Right lobe of liver (tissue), 6 donors: Measurements from ENCODE around the gene FBLN2. TPM values are rescaled to one million over a fixed set of nuclear protein-coding genes. Genes with fewer than 3 reads are reported as not detected.

Experiments used
- ATAC-seq, 4 donors: fragments of 200-7000 bp; cut with Tn5 transposase; one replicate each; pipeline ENCODE4 v1.9.1; 2020; ENCODE audit warnings: mild to moderate bottlenecking in 4 of 4, moderate library complexity in 4 of 4
- DNase-seq, 3 donors: peaks; one replicate each; pipeline ENCODE4 v3.0.0-alpha.2; 2020
- H3K27ac ChIP-seq, 3 donors: fragments of 200-600 bp; one replicate each; pipeline ENCODE4 v1.8.0; 2022
- H3K27me3 ChIP-seq, 2 donors: fragments of 200-600 bp; one replicate each; pipeline ENCODE4 v1.8.0; 2022
- H3K36me3 ChIP-seq, 4 donors: fragments of 200-600 bp; sonication (generic) in 1 of 4; one replicate each; pipeline versions ENCODE4 v1.5.1 to v1.8.0; 2017 to 2022; ENCODE audit warnings: control low read depth in 1 of 4
- H3K4me1 ChIP-seq, 4 donors: fragments of 200-600 bp; sonication (generic) in 1 of 4; one replicate each; pipeline versions ENCODE4 v1.5.1 to v1.8.0; 2017 to 2022; ENCODE audit warnings: control low read depth in 1 of 4
- H3K4me3 ChIP-seq, 3 donors: fragments of 200-600 bp; one replicate each; pipeline ENCODE4 v1.8.0; 2022
- H3K9me3 ChIP-seq, 4 donors: fragments of 200-600 bp; sonication (generic) in 1 of 4; one replicate each; pipeline versions ENCODE4 v1.5.1 to v1.8.0; 2017 to 2022; ENCODE audit warnings: control low read depth in 1 of 4
- CTCF ChIP-seq, 4 donors: fragments of 200-600 bp in 3 of 4; fragments of 450-650 bp in 1 of 4; IDR thresholded peaks; one replicate each; pipeline versions ENCODE4 v1.5.1 to v1.8.0; 2016 to 2022; ENCODE audit warnings: antibody characterized with exemption in 4 of 4, mild to moderate bottlenecking in 2 of 4
- POLR2A ChIP-seq: fragments of 450-650 bp; IDR thresholded peaks from one replicate; pipeline ENCODE4 v1.6.1; 2017; ENCODE audit warnings: antibody characterized with exemption, mild to moderate bottlenecking
- WGBS: methylation state at CpG from one replicate; pipeline ENCODE4 v1.1.6; 2018; ENCODE audit warnings: low coverage, low lambda C conversion rate; ENCODE audit not compliant: insufficient coverage; ENCODE audit errors: missing lambda C conversion rate; 5-methylcytosine and 5-hydroxymethylcytosine counted together
- intact Hi-C, 2 donors: fragments of 100-400 bp; cut with DNase I; formaldehyde crosslinking; loops; one replicate each; pipeline versions ENCODE4 v1.11.2 to v1.14.1; 2022
- total RNA-seq, 6 experiments: library from RNA; depleted of rRNA in 2 of 6; stranded (reverse); fragments of >200 nt in 2 of 6; fragmentation: NEBNext Ultra II Directional in 3 of 6; extraction: Animal tissue kit (Norgen Biotek cat#: 25700) in 3 of 6; gene quantifications; one replicate each; pipeline versions ENCODE4 v1.1.0 to v1.2.4, GENCODE V29; 2016 to 2023
- donor health status: DM: no; HTN: yes; CAD: no.
- donor health status: DM: no; HTN: no; CAD: no.
- donor health status: DM: no; HTN: no; CAD: no.
- donor health status: DM: no; HTN: yes; CAD: no.
- donor health status: DM: no; HTN: yes; CAD: no.

FBLN2 gene
- total RNA-seq, 6 experiments from 2014 or later = 1.9 to 4.0 (median 2.7) TPM

DNA sequence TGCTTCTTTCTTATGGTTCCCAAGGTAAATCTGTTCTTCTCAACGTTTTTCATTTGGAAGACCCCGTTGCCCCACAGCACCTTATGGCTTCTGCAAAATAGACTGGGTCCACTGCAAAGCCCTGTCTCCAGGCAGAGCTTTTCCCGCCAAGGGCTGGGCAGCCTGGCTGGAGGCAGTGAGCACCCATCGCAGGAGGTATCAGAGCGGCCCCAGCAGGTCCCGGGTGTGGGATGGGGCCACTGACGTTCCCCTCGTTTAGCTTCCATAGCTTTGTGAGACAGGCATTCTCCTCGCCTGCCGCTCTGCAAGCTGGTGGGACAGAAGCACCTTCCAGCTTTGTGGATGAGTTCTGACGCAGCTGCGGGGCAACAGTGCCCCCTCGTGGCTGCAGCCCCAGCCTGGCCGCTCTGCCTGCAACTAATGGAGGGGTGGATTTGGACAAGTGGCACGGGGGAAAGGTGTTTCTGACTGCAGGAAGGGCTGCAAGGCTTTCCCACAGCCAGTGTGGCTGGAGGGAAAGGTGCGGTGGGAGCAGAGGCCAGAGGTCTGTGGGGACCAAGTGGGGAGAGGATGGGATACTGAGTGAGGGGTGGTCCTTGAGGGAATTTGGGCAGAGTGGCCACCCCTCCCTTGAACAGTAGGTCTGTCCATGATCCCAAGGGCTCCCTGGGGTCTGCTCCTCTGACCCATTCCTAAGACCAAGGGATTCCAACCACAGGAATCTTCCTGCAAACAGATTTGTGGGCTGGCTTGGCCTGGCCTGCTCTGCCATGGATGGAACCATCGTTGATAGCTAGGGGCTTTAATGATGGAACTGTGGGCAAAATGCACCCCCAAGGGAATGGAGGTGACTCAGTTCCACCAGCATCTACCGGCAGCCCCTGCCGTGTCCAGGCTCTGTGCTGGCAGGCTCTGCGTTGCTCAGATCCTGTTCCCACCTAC is 99.4 kb downstream of the FBLN2 start:
- Histone ChIP-seq H3K27me3 (peaks cover 0 to 5% of the 10 kb centered on the region in 2 donors), H3K27ac (no peak overlapping the region), H3K9me3 (peaks cover 0 to 2% (median 0%) of the 10 kb centered on the region in 4 donors), H3K4me1 (peaks cover 0 to 5% (median 0%) of the 10 kb centered on the region in 4 donors), H3K4me3 (no peak overlapping the region), H3K36me3 (no peaks in the 10 kb centered on the region)
- 9% methylated on average over 9 of the region's 20 CpGs for WGBS
- DNase-seq (peak; percentile 77 to 83 (median 81)), ATAC-seq (peak; percentile 82 to 86 (median 83))
- intact Hi-C loops = loop anchor here (5.0 to 10.0 kb wide), 2 partner anchors 151 to 554 kb away; no protein-coding TSS in a partner anchor
- TF ChIP-seq POLR2A (no peak), CTCF (IDR thresholded peaks at IDR 0.05) (peak; percentile 93 to 98 (median 97))

- Histone ChIP-seq H3K27me3 (peaks cover 0 to 5% of the 10 kb centered on the region in 2 donors), H3K4me3 (no peak overlapping the region), H3K27ac (no peak overlapping the region), H3K36me3 (no peaks in the 10 kb centered on the region), H3K4me1 (peaks cover 0 to 5% (median 0%) of the 10 kb centered on the region in 4 donors), H3K9me3 (peaks cover 0 to 2% (median 0%) of the 10 kb centered on the region in 4 donors)
- intact Hi-C loops = loop anchor here in 1 of 2 donors (10.0 kb wide), 2 partner anchors 234 to 556 kb away; partner anchors contain the start of gene WNT7A
- DNase-seq (peak; percentile 79 to 84 (median 79)), ATAC-seq (peak; percentile 82 to 92 (median 88))
- peak; percentile 98 to 100 (median 100) for TF ChIP-seq CTCF (IDR thresholded peaks at IDR 0.05)
- TF ChIP-seq POLR2A = no peak
- 46% methylated on average over 9 of the region's 48 CpGs for WGBS
Measured at GRCh38 chr3:13650210-13651056, 101.5 kb downstream of the FBLN2 start.

- ATAC-seq = no peak
- intact Hi-C loops = loop anchor here in 1 of 2 donors (10.0 kb wide), 2 partner anchors 234 to 556 kb away; partner anchors contain the start of gene WNT7A
- Histone ChIP-seq H3K36me3 (no peaks in the 10 kb centered on the region), H3K27ac (no peak overlapping the region), H3K4me1 (peaks cover 0 to 5% (median 0%) of the 10 kb centered on the region in 4 donors), H3K27me3 (peaks cover 0 to 5% of the 10 kb centered on the region in 2 donors), H3K9me3 (peaks cover 0 to 2% (median 0%) of the 10 kb centered on the region in 4 donors), H3K4me3 (no peak overlapping the region)
- no peak for DNase-seq
- TF ChIP-seq POLR2A (no peak), CTCF (IDR thresholded peaks at IDR 0.05) (no peak)
- WGBS = 86% methylated on average over 5 of the region's 9 CpGs
Measured at GRCh38 chr3:13651057-13651400, 102.1 kb downstream of the FBLN2 start.

DNA sequence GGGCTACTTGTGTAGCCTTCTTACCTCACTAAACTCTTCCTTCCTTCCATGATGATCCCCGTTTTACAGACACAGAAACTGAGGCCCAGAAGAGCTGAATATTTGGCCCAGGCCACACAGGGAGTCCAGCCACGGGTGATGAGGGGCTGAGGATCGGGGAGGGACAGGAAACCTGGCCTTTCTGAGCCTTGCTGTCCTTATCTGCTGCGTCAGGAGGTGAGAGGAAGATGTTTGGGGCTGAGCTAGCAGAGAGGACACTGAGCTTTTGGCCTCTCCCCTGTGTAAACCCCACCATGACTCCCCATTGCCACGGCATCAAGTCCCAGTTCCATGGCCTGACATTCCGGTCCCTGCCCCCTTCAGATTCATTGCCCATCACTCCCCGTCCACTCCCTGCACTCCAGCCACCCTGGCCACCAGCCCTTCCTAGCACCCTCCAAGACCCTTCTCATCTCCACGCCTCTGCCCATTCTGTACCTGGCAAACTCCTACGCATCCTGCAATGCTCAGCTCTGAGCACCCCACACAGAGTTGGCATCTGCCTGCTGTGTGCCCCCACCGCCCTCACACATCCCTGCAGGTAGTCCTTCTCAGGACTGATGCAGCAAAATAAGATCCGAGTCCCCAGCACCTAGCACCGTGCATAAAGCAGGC is 103.0 kb downstream of the FBLN2 start:
- Histone ChIP-seq H3K4me3 (no peak overlapping the region), H3K27ac (no peak overlapping the region), H3K9me3 (peaks cover 0 to 2% (median 0%) of the 10 kb centered on the region in 4 donors), H3K27me3 (peaks cover 0 to 5% of the 10 kb centered on the region in 2 donors), H3K36me3 (no peaks in the 10 kb centered on the region), H3K4me1 (peaks cover 0 to 5% (median 0%) of the 10 kb centered on the region in 4 donors)
- TF ChIP-seq CTCF (IDR thresholded peaks at IDR 0.05) (no peak), POLR2A (no peak)
- 88% methylated on average over 6 of the region's 12 CpGs for WGBS
- intact Hi-C loops = loop anchor here in 1 of 2 donors (10.0 kb wide), 2 partner anchors 233 to 557 kb away; partner anchors contain the start of gene WNT7A
- ATAC-seq (no peak), DNase-seq (no peak)
